MM.1S (cell line): ENCODE measurements around the gene COL8A2.
A peak's percentile ranks its signal among the peaks of the same experiment; 100 is the strongest.

Source experiments
- DNase-seq: peaks from one replicate; pipeline ENCODE4 v3.0.0-alpha.2; 2015
- H2AFZ ChIP-seq: fragments of 300-600 bp; sonication (generic); 2 replicates; pipeline ENCODE4 v1.6.0; 2016; ENCODE audit warnings: antibody characterized with exemption, low read length
- H3F3A ChIP-seq: fragments of 300-600 bp; sonication (generic); 2 replicates; pipeline ENCODE4 v1.6.1; 2016; ENCODE audit warnings: mild to moderate bottlenecking, antibody characterized with exemption, low read length, moderate library complexity, mixed read lengths; ENCODE audit not compliant: insufficient read depth
- H3K27ac ChIP-seq: fragments of 300-600 bp; sonication (generic); 2 replicates; pipeline ENCODE4 v1.5.1; 2016; ENCODE audit warnings: mild to moderate bottlenecking, low read length
- H3K27me3 ChIP-seq: fragments of 300-600 bp; sonication (generic); replicated peaks from 2 replicates; pipeline ENCODE4 v1.6.0; 2016; ENCODE audit warnings: low read length; ENCODE audit not compliant: insufficient read depth
- H3K36me3 ChIP-seq: fragments of 300-600 bp; sonication (generic); replicated peaks from 2 replicates; pipeline ENCODE4 v1.6.1; 2016; ENCODE audit warnings: mild to moderate bottlenecking, low read length, mixed read lengths; ENCODE audit not compliant: insufficient read depth
- H3K4me1 ChIP-seq: fragments of 300-600 bp; sonication (generic); 2 replicates; pipeline ENCODE4 v1.6.1; 2016; ENCODE audit warnings: low read length, mixed read lengths
- H3K4me2 ChIP-seq: fragments of 300-600 bp; sonication (generic); 2 replicates; pipeline ENCODE4 v1.6.0; 2016; ENCODE audit warnings: low read depth, low read length
- H3K4me3 ChIP-seq: fragments of 300-600 bp; sonication (generic); 2 replicates; pipeline ENCODE4 v1.5.1; 2016; ENCODE audit warnings: low read length, mixed read lengths
- H3K79me2 ChIP-seq: fragments of 300-600 bp; sonication (generic); 2 replicates; pipeline ENCODE4 v1.6.1; 2016; ENCODE audit warnings: mixed run types, low read length, mixed read lengths
- H3K9ac ChIP-seq: fragments of 300-600 bp; sonication (generic); 2 replicates; pipeline ENCODE4 v1.6.1; 2016; ENCODE audit warnings: low read length, mixed read lengths
- H3K9me2 ChIP-seq: fragments of 300-600 bp; sonication (generic); replicated peaks from 2 replicates; pipeline ENCODE4 v1.6.1; 2016; ENCODE audit warnings: mild to moderate bottlenecking, low read length, mixed read lengths; ENCODE audit not compliant: insufficient read depth
- H3K9me3 ChIP-seq: fragments of 300-600 bp; sonication (generic); replicated peaks from 2 replicates; pipeline ENCODE4 v1.6.1; 2016; ENCODE audit warnings: mild to moderate bottlenecking, low read length, mixed read lengths; ENCODE audit not compliant: insufficient read depth
- H4K20me1 ChIP-seq: fragments of 300-600 bp; sonication (generic); 2 replicates; pipeline ENCODE4 v1.6.1; 2016; ENCODE audit warnings: mild to moderate bottlenecking, low read length, moderate library complexity, mixed read lengths; ENCODE audit not compliant: insufficient read depth
- EZH2 ChIP-seq: fragments of 300-600 bp; sonication (generic); optimal IDR thresholded peaks from 2 replicates; pipeline ENCODE3; 2017; ENCODE audit warnings: low read depth, mild to moderate bottlenecking, antibody characterized with exemption, low read length, mixed read lengths
- EZH2phosphoT487 ChIP-seq: fragments of 300-600 bp; sonication (generic); IDR thresholded peaks from 2 replicates; pipeline ENCODE4 v1.6.1; 2018; ENCODE audit warnings: antibody characterized with exemption, low read length
- TF ChIP-seq, protein P1 (sequence below): fragments of 300-600 bp; sonication (generic); IDR thresholded peaks from 2 replicates; pipeline ENCODE4 v1.5.1; 2016; ENCODE audit warnings: antibody characterized with exemption, low read length, mixed read lengths

COL8A2 gene

DNA sequence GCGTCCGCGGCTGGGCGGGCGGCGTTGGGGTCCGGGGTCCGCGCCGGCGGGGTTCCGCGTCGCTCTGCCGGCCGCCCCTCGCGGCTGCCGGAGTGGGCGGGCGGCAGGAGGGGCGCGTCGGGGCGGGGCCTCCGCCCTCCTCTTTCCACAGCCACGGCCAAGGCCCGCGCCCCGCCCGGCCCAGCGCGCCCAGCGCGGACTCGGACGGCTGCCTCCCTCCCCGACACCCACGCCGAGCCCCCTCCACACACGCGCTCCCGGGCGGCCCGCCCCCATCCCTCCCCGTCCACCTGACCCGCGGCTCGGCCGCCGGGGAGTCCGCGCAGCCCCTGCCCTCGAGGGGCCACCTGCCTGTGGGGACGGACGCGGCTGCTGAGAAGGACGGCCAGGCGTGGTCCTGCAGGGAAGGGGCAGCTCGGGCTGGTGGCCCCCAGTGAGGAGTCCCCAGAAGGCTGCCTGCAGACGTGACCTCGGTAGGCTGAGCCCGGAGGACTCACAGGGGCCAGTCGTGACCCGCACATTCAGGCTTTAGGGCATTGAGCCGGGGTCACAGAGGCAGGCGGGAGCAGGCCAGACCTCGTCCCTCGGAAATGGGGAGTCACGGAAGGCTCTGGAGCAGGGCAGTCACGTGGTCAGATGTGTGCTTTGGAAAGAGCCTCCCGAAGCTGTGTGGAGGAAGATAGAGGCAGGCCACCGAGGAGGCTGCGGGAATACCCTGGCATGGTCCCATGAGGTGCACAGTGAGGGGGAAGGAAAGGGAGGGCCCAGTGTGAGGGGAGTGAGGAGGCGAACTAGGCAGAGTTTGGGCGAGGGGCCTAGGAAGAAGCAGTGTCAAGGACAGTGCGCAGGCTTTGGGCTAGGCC is at the start of gene COL8A2:
TSS of gene COL8A2 (minus strand) at position 94 of the 863 bp plus-strand sequence. CDS start 24,980 bp downstream, outside the sequence.
- no peak within 1 kb of the TSS for H2AFZ ChIP-seq
- no peaks in the 10 kb centered on the region for H3K9me2 ChIP-seq
- H3K79me2 ChIP-seq, result no peaks in the 10 kb centered on the region
- no peaks in the 10 kb centered on the region for H4K20me1 ChIP-seq
- no peak within 1 kb of the TSS for H3K9ac ChIP-seq
- DNase-seq, result no peak
- H3K36me3 ChIP-seq, result no peaks in the 10 kb centered on the region
- H3K4me1 ChIP-seq, result no peaks in the 10 kb centered on the region
- H3F3A ChIP-seq, result no peaks in the 10 kb centered on the region
- H3K4me2 ChIP-seq, result peak within 1 kb of the TSS; percentile 12; the same call in 1 of the 2 replicates
- TF ChIP-seq EZH2phosphoT487 (no peak), EZH2 (no peak)
- TF ChIP-seq, protein P1, sequence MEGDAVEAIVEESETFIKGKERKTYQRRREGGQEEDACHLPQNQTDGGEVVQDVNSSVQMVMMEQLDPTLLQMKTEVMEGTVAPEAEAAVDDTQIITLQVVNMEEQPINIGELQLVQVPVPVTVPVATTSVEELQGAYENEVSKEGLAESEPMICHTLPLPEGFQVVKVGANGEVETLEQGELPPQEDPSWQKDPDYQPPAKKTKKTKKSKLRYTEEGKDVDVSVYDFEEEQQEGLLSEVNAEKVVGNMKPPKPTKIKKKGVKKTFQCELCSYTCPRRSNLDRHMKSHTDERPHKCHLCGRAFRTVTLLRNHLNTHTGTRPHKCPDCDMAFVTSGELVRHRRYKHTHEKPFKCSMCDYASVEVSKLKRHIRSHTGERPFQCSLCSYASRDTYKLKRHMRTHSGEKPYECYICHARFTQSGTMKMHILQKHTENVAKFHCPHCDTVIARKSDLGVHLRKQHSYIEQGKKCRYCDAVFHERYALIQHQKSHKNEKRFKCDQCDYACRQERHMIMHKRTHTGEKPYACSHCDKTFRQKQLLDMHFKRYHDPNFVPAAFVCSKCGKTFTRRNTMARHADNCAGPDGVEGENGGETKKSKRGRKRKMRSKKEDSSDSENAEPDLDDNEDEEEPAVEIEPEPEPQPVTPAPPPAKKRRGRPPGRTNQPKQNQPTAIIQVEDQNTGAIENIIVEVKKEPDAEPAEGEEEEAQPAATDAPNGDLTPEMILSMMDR, result no peak
- H3K9me3 ChIP-seq, result no peaks in the 10 kb centered on the region
- H3K4me3 ChIP-seq, result no peak within 1 kb of the TSS
- no peak within 1 kb of the TSS for H3K27ac ChIP-seq
- peaks cover 31% of the 10 kb centered on the region for H3K27me3 ChIP-seq

DNA sequence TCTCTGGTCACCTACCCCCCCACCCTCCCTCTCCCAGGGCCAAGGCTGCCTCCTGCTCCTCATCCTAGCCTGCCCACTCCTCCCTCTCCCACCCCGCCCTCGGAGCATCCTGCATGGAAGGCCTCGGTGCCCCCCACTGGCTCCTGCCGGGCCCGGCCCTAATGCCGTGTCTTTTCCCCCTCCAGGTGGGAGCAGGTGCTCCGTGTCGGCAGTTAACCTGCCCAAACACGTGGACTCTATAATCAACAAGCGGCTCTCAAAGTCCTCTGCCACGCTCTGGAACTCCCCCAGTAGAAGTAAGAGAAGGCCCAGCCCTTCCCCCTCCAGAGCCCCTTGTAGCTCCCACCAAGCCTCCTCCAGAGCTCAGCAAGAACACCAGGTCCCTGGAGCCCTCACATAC is 49.7 kb upstream of the COL8A2 start:
- H3K4me1 ChIP-seq, result peaks cover 18% of the 10 kb centered on the region
- H3K27me3 ChIP-seq, result no peaks in the 10 kb centered on the region
- no peak overlapping the region for H2AFZ ChIP-seq
- H3K9ac ChIP-seq, result peak overlapping the region; percentile 55; the same call in 1 of the 2 replicates
- DNase-seq, result no peak
- peak overlapping the region; percentile 30; the same call in 1 of the 2 replicates for H3K4me2 ChIP-seq
- H3K36me3 ChIP-seq, result no peaks in the 10 kb centered on the region; the same call in 1 of the 2 replicates
- H4K20me1 ChIP-seq, result no peaks in the 10 kb centered on the region
- no peaks in the 10 kb centered on the region for H3K9me2 ChIP-seq
- peaks cover 24% of the 10 kb centered on the region for H3K79me2 ChIP-seq
- no peaks in the 10 kb centered on the region for H3K9me3 ChIP-seq
- H3K4me3 ChIP-seq, result no peak overlapping the region
- H3F3A ChIP-seq, result 0 out of 2 replicates have a peak, but pooled peaks cover 4% of the 10 kb centered on the region
- no peak for TF ChIP-seq EZH2
- TF ChIP-seq, protein P1, result no peak
- no peak for TF ChIP-seq EZH2phosphoT487
- peak overlapping the region; percentile 81 for H3K27ac ChIP-seq

DNA sequence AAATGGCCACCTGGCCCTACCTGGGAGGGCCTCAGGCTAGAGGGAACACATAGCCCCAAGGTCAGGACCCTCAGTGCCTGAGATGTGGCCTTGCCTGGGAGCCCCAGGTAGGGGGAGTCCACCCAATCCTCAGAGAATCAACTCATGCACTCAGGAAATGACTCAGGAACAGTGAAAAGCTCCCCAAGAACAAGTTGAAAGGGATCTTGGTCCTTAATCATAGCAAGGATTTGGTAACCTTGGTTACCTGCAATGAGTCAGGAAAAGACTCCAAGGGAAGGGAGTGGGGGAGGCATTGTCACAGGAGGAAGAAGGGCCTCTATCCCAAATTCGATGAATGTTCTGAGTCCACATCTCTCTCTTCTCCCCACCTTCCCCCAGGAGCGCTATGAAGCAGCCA is 48.0 kb upstream of the COL8A2 start:
- Histone ChIP-seq H3K27me3 (no peaks in the 10 kb centered on the region), H3K9ac (no peak overlapping the region), H3K36me3 (no peaks in the 10 kb centered on the region; the same call in 1 of the 2 replicates), H3K9me3 (no peaks in the 10 kb centered on the region), H3K4me3 (no peak overlapping the region), H3F3A (0 out of 2 replicates have a peak, but pooled peaks cover 4% of the 10 kb centered on the region), H3K4me1 (peaks cover 18% of the 10 kb centered on the region), H3K4me2 (no peak overlapping the region), H3K79me2 (peaks cover 39% of the 10 kb centered on the region), H4K20me1 (no peaks in the 10 kb centered on the region; the same call in 1 of the 2 replicates), H2AFZ (no peak overlapping the region), H3K27ac (no peak overlapping the region), H3K9me2 (no peaks in the 10 kb centered on the region)
- no peak for TF ChIP-seq EZH2phosphoT487
- no peak for TF ChIP-seq EZH2
- TF ChIP-seq, protein P1, result no peak
- DNase-seq, result no peak
